Astrocyte (in vitro differentiated cells and primary cell): Measurements from ENCODE around the gene HOXA10. TPM values are rescaled to one million over a fixed set of nuclear protein-coding genes. Genes with fewer than 3 reads are reported as not detected.

ENCODE experiments used
- DNase-seq: peaks from one replicate; pipeline ENCODE4 v3.0.0-alpha.2; 2010; ENCODE audit warnings: low read depth
- FAIRE-seq: peaks from 2 replicates; lab custom pipeline; 2011; peaks lifted over from hg19 to GRCh38; lab: Jason Lieb, UNC
- H2AFZ ChIP-seq: 2 replicates; pipeline ENCODE4 v1.6.0; 2012; ENCODE audit warnings: low read depth, low read length, inconsistent platforms
- H3K27ac ChIP-seq: 2 replicates; pipeline ENCODE4 v1.5.1; 2011; ENCODE audit warnings: low read depth, low read length, inconsistent platforms
- H3K27me3 ChIP-seq: 2 replicates; pipeline ENCODE4 v1.6.0; 2011; ENCODE audit warnings: low read length, inconsistent platforms; ENCODE audit not compliant: insufficient read depth
- H3K36me3 ChIP-seq: 2 replicates; pipeline ENCODE4 v1.5.1; 2011; ENCODE audit warnings: low read length, inconsistent platforms; ENCODE audit not compliant: insufficient read depth
- H3K4me1 ChIP-seq: 2 replicates; pipeline ENCODE4 v1.5.1; 2011; ENCODE audit warnings: low read length, inconsistent platforms; ENCODE audit not compliant: insufficient read depth
- H3K4me2 ChIP-seq: 2 replicates; pipeline ENCODE4 v1.6.0; 2012; ENCODE audit warnings: low read length, inconsistent platforms
- H3K4me3 ChIP-seq: 2 replicates; pipeline ENCODE4 v1.5.1; 2011; ENCODE audit warnings: low read depth, mild to moderate bottlenecking, low read length, inconsistent platforms; ENCODE audit not compliant: insufficient read depth
- H3K79me2 ChIP-seq: 2 replicates; pipeline ENCODE4 v1.6.0; 2012; ENCODE audit warnings: mild to moderate bottlenecking, low read length, inconsistent platforms; ENCODE audit not compliant: insufficient read depth
- H3K9ac ChIP-seq: 2 replicates; pipeline ENCODE4 v1.6.0; 2012; ENCODE audit warnings: mild to moderate bottlenecking, low read length, inconsistent platforms
- H3K9me3 ChIP-seq: 2 replicates; pipeline ENCODE4 v1.5.1; 2012; ENCODE audit warnings: low read depth, mild to moderate bottlenecking, low read length, inconsistent platforms; ENCODE audit not compliant: insufficient read depth
- H4K20me1 ChIP-seq: 2 replicates; pipeline ENCODE4 v1.6.0; 2012; ENCODE audit warnings: low read length, inconsistent platforms; ENCODE audit not compliant: insufficient read depth
- H3K27ac Mint-ChIP-seq: one replicate; pipeline ENCODE4 v1.8.0; 2021; ENCODE audit warnings: mild to moderate bottlenecking, mixed read lengths; ENCODE audit not compliant: unreplicated experiment
- H3K27me3 Mint-ChIP-seq: one replicate; pipeline ENCODE4 v1.8.0; 2021; ENCODE audit warnings: low read depth, mixed read lengths; ENCODE audit not compliant: unreplicated experiment
- H3K36me3 Mint-ChIP-seq: one replicate; pipeline ENCODE4 v1.8.0; 2021; ENCODE audit warnings: low read depth, mixed read lengths; ENCODE audit not compliant: unreplicated experiment
- H3K4me1 Mint-ChIP-seq: one replicate; pipeline ENCODE4 v1.8.0; 2021; ENCODE audit warnings: low read depth, mixed read lengths; ENCODE audit not compliant: unreplicated experiment
- H3K4me3 Mint-ChIP-seq: one replicate; pipeline ENCODE4 v1.8.0; 2021; ENCODE audit warnings: mild to moderate bottlenecking, moderate library complexity, mixed read lengths; ENCODE audit not compliant: unreplicated experiment
- H3K9me3 Mint-ChIP-seq: one replicate; pipeline ENCODE4 v1.8.0; 2021; ENCODE audit warnings: mild to moderate bottlenecking, mixed read lengths; ENCODE audit not compliant: unreplicated experiment
- CTCF ChIP-seq: IDR thresholded peaks from 2 replicates; pipeline ENCODE4 v1.5.1; 2011; ENCODE audit warnings: low read depth, mild to moderate bottlenecking, inconsistent platforms, low read length, moderate library complexity; ENCODE audit not compliant: insufficient read depth
- EZH2 ChIP-seq: IDR thresholded peaks from 2 replicates; pipeline ENCODE4 v1.6.1; 2012; ENCODE audit warnings: mild to moderate bottlenecking, low read length, inconsistent platforms; ENCODE audit not compliant: insufficient read depth
- total RNA-seq: library from RNA; stranded (reverse); gene quantifications from 2 replicates; pipeline ENCODE4 v1.2.1, GENCODE V29; 2021

Gene HOXA10
- total RNA-seq, 1 donor from 2014 or later, result not detected

- H2AFZ ChIP-seq, result no peak overlapping the region
- H4K20me1 ChIP-seq, result peaks cover 41% of the 10 kb centered on the region
- peaks cover 23% of the 10 kb centered on the region for H3K9me3 Mint-ChIP-seq
- H3K4me1 Mint-ChIP-seq, result no peaks in the 10 kb centered on the region
- H3K4me3 ChIP-seq, result no peak overlapping the region
- H3K4me1 ChIP-seq, result peaks cover 10% of the 10 kb centered on the region
- H3K4me2 ChIP-seq, result peak overlapping the region; percentile 65
- H3K27me3 Mint-ChIP-seq, result peaks cover 88% of the 10 kb centered on the region
- H3K27ac ChIP-seq, result no peak overlapping the region
- no peaks in the 10 kb centered on the region for H3K79me2 ChIP-seq
- no peaks in the 10 kb centered on the region for H3K36me3 Mint-ChIP-seq
- TF ChIP-seq EZH2 (peak; percentile 65), CTCF (no peak)
- H3K9ac ChIP-seq, result no peak overlapping the region
- H3K27ac Mint-ChIP-seq, result peak overlapping the region; percentile 66
- H3K9me3 ChIP-seq, result peaks cover 8% of the 10 kb centered on the region
- H3K36me3 ChIP-seq, result no peaks in the 10 kb centered on the region
- FAIRE-seq, result no peak
- DNase-seq, result no peak
- H3K4me3 Mint-ChIP-seq, result peak overlapping the region; percentile 67
- H3K27me3 ChIP-seq, result peaks cover 95% of the 10 kb centered on the region
These were observed 26.9 kb upstream of the HOXA10 start for GRCh38 chr7:27200761-27201579.

GRCh38 chr7:27199849-27200760, 26.0 kb upstream of the HOXA10 start, which contains the start of gene HOXA13:
Gene HOXA13, minus strand, starts transcription at chr7:27200091. Its CDS starts 14 bp downstream, at chr7:27200077.
- FAIRE-seq (no peak), DNase-seq (no peak)

More at GRCh38 chr7:27199849-27200760, 26.0 kb upstream of the HOXA10 start, which contains the start of gene HOXA13:
- peak within 1 kb of the TSS; percentile 65 for H3K4me2 ChIP-seq
- Mint-ChIP-seq H3K4me1 (no peaks in the 10 kb centered on the region), H3K36me3 (no peaks in the 10 kb centered on the region), H3K4me3 (peak within 1 kb of the TSS; percentile 71), H3K27me3 (peaks cover 85% of the 10 kb centered on the region), H3K9me3 (peaks cover 23% of the 10 kb centered on the region), H3K27ac (peak within 1 kb of the TSS; percentile 75)
- H3K36me3 ChIP-seq, result no peaks in the 10 kb centered on the region
- TF ChIP-seq EZH2 (peak; percentile 92), CTCF (no peak)
- peaks cover 95% of the 10 kb centered on the region for H3K27me3 ChIP-seq
- peaks cover 8% of the 10 kb centered on the region for H3K9me3 ChIP-seq
- H3K9ac ChIP-seq, result no peak within 1 kb of the TSS
- H3K27ac ChIP-seq, result no peak within 1 kb of the TSS
- no peak within 1 kb of the TSS for H3K4me3 ChIP-seq
- H2AFZ ChIP-seq, result no peak within 1 kb of the TSS
- H4K20me1 ChIP-seq, result peaks cover 41% of the 10 kb centered on the region
- H3K4me1 ChIP-seq, result peaks cover 5% of the 10 kb centered on the region
- no peaks in the 10 kb centered on the region for H3K79me2 ChIP-seq
